ENCODE measurements around the gene ALOX5AP.

The ALOX5AP gene

DNA sequence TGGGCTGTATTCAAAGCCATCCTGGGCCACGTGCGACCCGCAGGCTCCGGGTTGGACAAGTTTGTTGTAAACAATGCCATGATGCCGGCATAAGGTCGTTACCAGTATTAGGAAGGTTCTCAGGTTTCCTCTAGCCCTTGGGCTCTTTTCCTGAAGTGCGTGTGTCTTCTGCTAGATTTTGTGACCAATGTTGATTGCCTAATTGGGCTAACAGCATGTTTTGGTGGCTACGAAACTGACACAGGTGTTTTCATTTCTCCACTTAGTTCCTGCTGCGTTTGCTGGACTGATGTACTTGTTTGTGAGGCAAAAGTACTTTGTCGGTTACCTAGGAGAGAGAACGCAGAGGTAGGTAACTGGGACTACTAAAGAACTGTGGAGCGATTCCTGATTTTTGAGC, 20.3 kb downstream of the ALOX5AP start:
- Mint-ChIP-seq H3K27ac (no peak overlapping the region), H3K36me3 (peaks cover 54% of the 10 kb centered on the region), H3K4me1 (peaks cover 27% of the 10 kb centered on the region), H3K9me3 (no peaks in the 10 kb centered on the region), H3K4me3 (no peak overlapping the region)
- DNase-seq (ENCODE audit: low spot score in 2 of 2) (no peak), ATAC-seq (no peak)

DNA sequence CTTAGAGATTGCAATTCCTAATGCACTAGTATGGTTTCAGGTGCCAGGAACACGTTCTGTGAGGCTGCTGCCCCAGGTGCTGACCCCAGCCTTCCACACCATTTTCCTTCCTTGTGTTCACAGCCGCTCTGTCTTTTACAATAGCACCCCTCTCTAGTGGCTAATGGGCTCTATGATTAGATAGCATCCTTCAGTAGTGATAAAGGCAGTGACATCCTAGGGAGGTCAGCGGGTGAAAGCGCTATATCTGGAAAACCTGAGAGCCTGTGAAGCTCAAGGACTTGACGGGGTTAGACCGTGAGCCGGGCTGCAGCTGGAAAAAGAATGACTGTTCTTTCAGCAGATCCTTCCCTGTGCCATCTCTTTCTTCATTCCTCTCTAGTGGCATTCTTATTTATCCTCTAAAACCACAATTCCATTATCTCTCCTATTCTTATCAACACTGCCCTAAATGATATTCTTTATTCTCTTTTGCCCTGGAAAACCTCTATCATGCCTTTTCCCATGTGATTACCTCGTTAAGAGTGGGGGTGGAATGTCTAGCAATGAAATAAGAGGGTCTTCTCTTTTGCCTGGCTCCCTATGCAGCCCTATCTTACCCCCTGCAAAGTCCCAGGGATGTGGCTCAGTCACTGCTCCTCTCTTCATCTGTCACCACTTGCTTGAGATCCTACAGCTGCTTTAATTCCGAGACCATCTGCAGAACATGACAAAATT, 21.8 kb downstream of the ALOX5AP start:
- no peak for DNase-seq (ENCODE audit: low spot score in 2 of 2)
- no peaks in the 10 kb centered on the region for H3K9me3 Mint-ChIP-seq
- peaks cover 12% of the 10 kb centered on the region for H3K4me1 Mint-ChIP-seq
- H3K4me3 Mint-ChIP-seq = no peak overlapping the region
- H3K36me3 Mint-ChIP-seq = peaks cover 45% of the 10 kb centered on the region
- ATAC-seq = no peak
- H3K27ac Mint-ChIP-seq = peak overlapping the region; percentile 16

DNA sequence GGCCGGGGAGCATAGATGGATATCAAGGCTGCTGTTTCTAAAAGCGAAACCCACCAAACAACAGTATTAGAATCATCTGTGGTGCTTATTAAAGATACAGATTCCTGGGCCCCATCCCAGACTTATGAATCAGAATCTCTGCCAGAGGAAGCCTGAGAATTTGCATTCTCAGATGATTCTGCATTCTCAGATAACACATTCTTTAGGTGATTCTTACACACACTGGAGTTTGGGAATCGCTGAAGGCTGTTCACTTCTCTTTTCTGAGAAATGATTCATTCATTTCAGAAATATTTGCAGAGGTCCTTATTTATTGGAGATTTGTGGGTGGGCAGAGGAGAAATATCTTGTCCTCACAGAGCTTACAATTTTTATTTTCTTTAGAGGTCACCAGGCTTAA, 24.4 kb downstream of the ALOX5AP start:
- H3K4me1 Mint-ChIP-seq = peaks cover 6% of the 10 kb centered on the region
- ATAC-seq (no peak), DNase-seq (ENCODE audit: low spot score in 2 of 2) (no peak)
- H3K9me3 Mint-ChIP-seq = no peaks in the 10 kb centered on the region
- no peak overlapping the region for H3K4me3 Mint-ChIP-seq
- peak overlapping the region; percentile 6 for H3K27ac Mint-ChIP-seq
- H3K36me3 Mint-ChIP-seq = peaks cover 55% of the 10 kb centered on the region

DNA sequence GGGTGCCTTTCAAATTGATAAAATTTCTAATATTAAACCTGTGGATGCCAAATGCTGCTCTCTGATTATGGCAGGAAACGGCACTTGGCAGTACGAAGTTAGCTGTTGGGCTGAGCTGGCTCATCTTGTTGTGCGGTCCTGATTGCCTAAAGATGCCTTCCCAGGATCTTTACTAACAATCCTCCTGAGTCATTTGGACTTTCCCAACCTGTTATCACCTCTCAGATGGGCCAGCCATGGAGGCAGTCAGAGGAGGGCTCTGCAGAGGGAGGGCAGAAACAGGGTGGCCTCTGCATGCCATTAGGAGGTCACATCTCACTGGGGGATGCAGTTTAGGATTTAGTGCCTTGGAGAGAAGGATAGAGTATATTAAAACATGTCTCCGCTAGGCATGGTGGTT, 27.3 kb downstream of the ALOX5AP start:
- H3K36me3 Mint-ChIP-seq = peaks cover 38% of the 10 kb centered on the region

DNA sequence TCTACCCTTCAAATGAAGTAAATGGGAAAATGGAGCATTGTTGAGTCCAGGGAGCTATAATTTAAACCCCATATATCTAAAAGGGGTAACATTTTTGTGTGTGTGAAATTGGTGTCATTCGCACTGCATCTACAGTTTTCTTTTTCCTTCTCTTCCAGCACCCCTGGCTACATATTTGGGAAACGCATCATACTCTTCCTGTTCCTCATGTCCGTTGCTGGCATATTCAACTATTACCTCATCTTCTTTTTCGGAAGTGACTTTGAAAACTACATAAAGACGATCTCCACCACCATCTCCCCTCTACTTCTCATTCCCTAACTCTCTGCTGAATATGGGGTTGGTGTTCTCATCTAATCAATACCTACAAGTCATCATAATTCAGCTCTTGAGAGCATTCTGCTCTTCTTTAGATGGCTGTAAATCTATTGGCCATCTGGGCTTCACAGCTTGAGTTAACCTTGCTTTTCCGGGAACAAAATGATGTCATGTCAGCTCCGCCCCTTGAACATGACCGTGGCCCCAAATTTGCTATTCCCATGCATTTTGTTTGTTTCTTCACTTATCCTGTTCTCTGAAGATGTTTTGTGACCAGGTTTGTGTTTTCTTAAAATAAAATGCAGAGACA, 28.6 kb downstream of the ALOX5AP start:
- Mint-ChIP-seq H3K27ac (no peak overlapping the region), H3K4me1 (peaks cover 30% of the 10 kb centered on the region), H3K4me3 (no peak overlapping the region), H3K9me3 (no peaks in the 10 kb centered on the region), H3K36me3 (peaks cover 30% of the 10 kb centered on the region)
- no peak for DNase-seq (ENCODE audit: low spot score in 2 of 2)
- ATAC-seq = no peak

More for the DNA sequence above, 27.3 kb downstream of the ALOX5AP start:
- H3K27ac Mint-ChIP-seq = no peak overlapping the region
- H3K9me3 Mint-ChIP-seq = no peaks in the 10 kb centered on the region
- H3K4me3 Mint-ChIP-seq = no peak overlapping the region
- peaks cover 26% of the 10 kb centered on the region for H3K4me1 Mint-ChIP-seq
- DNase-seq (ENCODE audit: low spot score in 2 of 2) (no peak), ATAC-seq (no peak)

DNA sequence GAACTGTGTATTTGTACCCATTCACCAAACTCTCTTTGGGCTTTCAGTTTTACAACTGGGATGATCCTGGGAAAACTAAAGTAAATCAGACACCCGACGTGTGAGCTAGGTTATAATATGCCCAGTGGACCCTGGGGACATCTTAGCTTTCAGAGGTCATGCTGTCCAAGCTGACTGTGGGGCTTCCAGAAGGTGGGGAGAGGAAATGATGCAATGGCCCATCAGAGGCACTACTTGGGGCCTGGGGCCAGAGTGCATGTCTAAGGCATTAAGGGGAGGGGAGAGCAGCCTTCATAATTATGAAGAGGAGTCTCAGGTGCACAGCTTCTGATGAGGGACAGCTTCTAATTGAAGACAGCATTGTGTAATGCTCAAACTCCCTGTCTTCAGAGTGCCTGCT, 30.9 kb downstream of the ALOX5AP start:
- DNase-seq (ENCODE audit: low spot score in 2 of 2) (no peak), ATAC-seq (no peak)
- no peak overlapping the region for H3K4me3 Mint-ChIP-seq
- no peaks in the 10 kb centered on the region for H3K9me3 Mint-ChIP-seq
- peaks cover 24% of the 10 kb centered on the region for H3K4me1 Mint-ChIP-seq
- peaks cover 30% of the 10 kb centered on the region for H3K36me3 Mint-ChIP-seq
- peak overlapping the region; percentile 59 for H3K27ac Mint-ChIP-seq

DNA sequence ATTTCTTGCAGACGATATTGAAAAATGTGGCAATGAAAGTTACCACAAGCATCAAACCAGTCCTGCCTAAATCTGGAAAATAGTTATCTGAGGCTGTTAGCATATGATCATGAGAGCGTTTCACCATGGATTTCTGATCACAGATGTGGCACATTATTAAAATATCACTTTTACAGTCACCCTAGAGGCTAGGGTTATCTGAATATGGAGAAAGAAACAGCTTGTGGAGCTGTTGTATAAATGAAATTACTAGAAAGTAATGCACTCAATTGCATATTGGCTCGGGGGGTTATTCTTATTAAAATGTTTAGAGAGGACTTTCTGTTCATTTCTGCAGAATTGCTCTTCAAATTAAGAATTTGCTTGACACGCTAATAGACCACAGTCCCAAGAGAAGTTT, 35.6 kb downstream of the ALOX5AP start:
- no peak for DNase-seq (ENCODE audit: low spot score in 2 of 2)
- Mint-ChIP-seq H3K4me1 (peaks cover 53% of the 10 kb centered on the region), H3K4me3 (no peak overlapping the region), H3K36me3 (no peaks in the 10 kb centered on the region), H3K27ac (no peak overlapping the region), H3K9me3 (peaks cover 4% of the 10 kb centered on the region)
- ATAC-seq = no peak

DNA sequence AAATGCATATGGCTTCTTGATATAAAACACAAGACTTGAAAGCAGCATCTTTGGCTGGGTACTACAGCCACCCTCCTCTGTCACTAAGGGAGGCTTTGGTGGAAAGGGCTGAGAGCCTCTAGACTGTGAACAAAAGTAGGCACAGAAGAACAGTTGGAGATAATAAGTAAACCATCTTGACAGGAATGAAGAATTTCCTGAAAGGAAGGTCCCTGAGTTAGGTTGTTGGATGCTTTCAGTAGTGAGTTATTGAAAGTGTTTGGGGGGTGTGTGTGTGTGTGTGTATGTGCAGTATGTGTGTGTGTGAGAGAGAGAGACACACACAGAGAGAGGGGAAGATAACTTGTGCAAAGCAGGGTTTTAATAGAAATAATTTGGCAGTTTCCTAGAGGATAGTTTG, 38.2 kb downstream of the ALOX5AP start:
- peak overlapping the region; percentile 43 for H3K4me3 Mint-ChIP-seq
- H3K27ac Mint-ChIP-seq = peak overlapping the region; percentile 75
- peaks cover 4% of the 10 kb centered on the region for H3K9me3 Mint-ChIP-seq
- DNase-seq (ENCODE audit: low spot score in 2 of 2) (no peak), ATAC-seq (no peak)
- H3K36me3 Mint-ChIP-seq = no peaks in the 10 kb centered on the region
- H3K4me1 Mint-ChIP-seq = peaks cover 35% of the 10 kb centered on the region

DNA sequence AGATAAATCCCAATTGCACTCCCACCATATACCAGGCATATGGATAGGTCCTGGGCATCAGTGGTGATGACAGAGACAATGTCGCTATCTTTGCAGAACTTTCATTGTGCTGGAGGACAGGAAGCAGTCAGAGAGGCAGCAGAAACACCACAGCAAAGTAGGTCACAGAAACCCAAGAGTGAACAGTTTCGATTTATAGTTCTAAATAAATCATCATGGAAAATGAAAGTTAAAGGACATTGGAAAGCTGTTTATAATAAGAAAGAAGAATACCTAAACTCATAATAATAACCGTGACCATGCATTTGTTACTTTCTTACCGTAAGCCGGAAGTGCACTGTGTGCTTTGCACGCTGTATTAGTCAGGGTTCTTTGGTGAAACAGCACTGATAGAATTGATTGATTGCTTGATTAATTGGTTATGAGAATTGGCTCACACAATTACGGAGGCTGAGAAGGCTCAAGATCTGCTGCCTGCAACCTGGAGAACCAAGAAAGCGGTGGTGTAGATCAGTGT, 38.9 kb downstream of the ALOX5AP start:
- H3K27ac Mint-ChIP-seq = peak overlapping the region; percentile 75
- no peaks in the 10 kb centered on the region for H3K36me3 Mint-ChIP-seq
- peaks cover 4% of the 10 kb centered on the region for H3K9me3 Mint-ChIP-seq
- H3K4me1 Mint-ChIP-seq = peaks cover 35% of the 10 kb centered on the region
- H3K4me3 Mint-ChIP-seq = peak overlapping the region; percentile 43
- ATAC-seq = peak; percentile 97
- DNase-seq (ENCODE audit: low spot score in 2 of 2) = peak in 1 of 2 donors; percentile 55

DNA sequence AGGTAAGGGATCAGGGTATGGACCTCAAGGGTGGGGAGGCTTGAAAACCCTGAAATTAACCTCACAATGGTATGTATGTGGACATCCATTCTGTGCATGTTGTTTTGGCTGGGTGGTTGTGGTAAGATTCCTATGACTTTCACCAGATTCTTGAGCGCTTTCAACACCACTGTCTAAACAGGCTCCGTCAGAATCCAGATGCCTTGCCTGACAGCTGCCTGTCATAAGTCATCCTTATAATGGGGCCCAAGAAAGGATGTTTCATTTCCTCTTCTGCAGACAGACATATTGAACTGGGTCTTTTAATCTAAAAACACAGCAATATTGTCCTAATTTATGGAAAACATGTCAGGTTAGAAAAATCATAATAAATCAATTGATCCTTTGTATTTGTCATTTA, 41.3 kb downstream of the ALOX5AP start:
- H3K27ac Mint-ChIP-seq = no peak overlapping the region
- no peak overlapping the region for H3K4me3 Mint-ChIP-seq
- H3K9me3 Mint-ChIP-seq = peaks cover 4% of the 10 kb centered on the region
- no peaks in the 10 kb centered on the region for H3K36me3 Mint-ChIP-seq
- no peak for ATAC-seq
- H3K4me1 Mint-ChIP-seq = peaks cover 35% of the 10 kb centered on the region
- no peak for DNase-seq (ENCODE audit: low spot score in 2 of 2)

DNA sequence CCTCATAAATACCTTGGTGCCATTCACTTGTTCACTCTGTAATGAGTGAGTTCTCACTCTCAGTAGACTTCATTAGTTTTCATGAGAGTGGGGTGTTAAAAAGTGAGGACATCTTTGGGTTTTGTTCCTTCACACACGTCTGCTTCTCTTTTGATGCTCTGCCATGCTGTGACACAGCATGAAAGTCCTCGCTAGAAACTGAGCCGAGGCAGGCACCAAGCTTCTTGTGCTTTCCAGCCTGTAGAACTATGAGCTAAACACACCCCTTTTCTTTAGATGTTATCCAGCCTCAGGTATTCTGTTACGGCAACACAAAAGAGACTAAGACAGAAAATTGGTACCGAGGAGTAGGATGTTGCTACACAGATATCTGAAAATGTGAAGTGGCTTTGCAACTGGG, 43.7 kb downstream of the ALOX5AP start:
- peaks cover 23% of the 10 kb centered on the region for H3K4me1 Mint-ChIP-seq
- ATAC-seq (no peak), DNase-seq (ENCODE audit: low spot score in 2 of 2) (no peak)
- no peak overlapping the region for H3K27ac Mint-ChIP-seq
- no peak overlapping the region for H3K4me3 Mint-ChIP-seq
- no peaks in the 10 kb centered on the region for H3K36me3 Mint-ChIP-seq
- no peaks in the 10 kb centered on the region for H3K9me3 Mint-ChIP-seq

DNA sequence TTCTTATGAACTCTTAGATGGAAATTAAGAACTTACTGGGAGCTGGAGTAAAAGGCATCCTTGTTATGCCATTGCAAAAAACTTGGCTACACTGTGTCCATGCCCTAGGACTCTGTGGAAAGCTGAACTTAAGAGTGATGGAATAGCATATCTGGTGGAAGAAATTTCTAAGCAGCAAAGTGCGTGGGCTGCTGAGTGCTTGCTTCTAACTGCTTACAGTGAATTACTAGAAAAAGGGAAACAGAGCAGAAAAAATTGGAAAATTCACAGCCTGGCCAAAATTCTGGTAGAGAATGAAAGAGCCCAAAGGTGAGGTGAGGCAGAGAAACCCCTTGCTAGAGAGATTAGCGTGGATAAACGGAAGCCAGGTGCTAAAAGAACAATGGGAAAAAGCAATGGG, 44.3 kb downstream of the ALOX5AP start:
- no peaks in the 10 kb centered on the region for H3K9me3 Mint-ChIP-seq
- no peak overlapping the region for H3K27ac Mint-ChIP-seq
- H3K36me3 Mint-ChIP-seq = no peaks in the 10 kb centered on the region
- ATAC-seq (no peak), DNase-seq (ENCODE audit: low spot score in 2 of 2) (no peak)
- no peak overlapping the region for H3K4me3 Mint-ChIP-seq
- peaks cover 17% of the 10 kb centered on the region for H3K4me1 Mint-ChIP-seq

DNA sequence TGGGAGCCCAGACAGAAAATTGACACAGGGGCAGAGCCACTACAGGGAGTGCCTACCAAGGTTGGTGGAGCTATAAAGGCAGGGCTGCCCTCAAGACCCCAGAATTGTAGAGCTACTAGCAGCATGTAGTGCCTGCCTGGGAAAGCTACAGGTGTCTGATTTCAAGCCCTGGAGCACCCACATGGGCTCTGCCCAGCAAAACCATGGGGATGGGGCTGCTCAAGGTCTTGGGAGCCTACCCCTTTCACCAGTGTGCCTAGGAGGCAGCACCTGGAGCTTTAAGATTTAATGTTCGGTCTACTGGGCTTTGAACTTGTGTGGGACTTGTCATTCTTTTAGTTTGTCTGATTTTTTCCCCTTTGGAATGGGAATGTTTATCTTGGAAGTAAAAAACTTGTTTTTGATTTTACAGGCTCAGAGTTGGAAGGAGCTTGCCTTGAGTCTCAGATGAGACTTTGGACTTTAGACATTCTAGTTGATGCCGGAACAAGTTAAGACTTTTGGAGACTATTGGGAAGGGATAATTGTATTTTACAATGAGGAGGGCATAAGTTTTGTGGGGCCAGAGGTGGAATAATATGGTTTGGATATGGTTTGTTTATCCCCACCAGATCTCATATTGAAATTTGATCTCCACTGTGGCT, 45.1 kb downstream of the ALOX5AP start:
- no peak for DNase-seq (ENCODE audit: low spot score in 2 of 2)
- Mint-ChIP-seq H3K36me3 (no peaks in the 10 kb centered on the region), H3K4me3 (no peak overlapping the region), H3K27ac (no peak overlapping the region), H3K9me3 (no peaks in the 10 kb centered on the region), H3K4me1 (peaks cover 8% of the 10 kb centered on the region)
- ATAC-seq = no peak

DNA sequence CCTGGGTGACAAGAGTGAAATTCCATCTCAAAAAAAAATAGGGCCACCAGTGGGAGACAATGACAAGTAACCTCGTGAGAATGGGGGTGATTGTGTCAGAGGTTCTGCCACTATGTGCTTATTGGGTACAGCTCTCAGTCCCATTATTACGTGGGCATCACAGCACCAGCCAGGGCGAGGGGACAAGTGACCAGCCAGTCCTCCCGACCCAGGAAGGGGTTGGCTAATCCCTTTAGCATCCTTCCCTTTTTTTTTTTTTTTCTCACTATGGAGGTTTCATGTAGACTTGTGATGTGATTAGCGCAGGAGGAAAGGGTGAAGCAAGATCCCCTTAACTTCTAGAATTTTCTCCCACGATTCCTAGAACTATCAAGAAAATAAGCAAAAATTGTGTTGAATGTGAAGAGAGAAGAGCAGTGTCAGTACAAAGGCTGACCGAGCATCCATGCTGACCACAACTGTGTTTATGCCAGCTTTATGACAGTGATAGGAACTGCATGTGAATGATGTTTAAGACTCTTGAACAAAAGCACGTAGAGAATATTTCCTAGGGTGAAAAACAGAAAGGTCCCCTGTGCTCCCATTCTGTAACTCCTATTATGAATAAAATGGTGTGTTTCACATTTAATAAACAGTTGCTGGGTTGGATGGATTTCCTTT, 50.0 kb downstream of the ALOX5AP start:
- H3K27ac Mint-ChIP-seq = no peak overlapping the region
- DNase-seq (ENCODE audit: low spot score in 2 of 2) = no peak
- H3K9me3 Mint-ChIP-seq = no peaks in the 10 kb centered on the region
- no peak overlapping the region for H3K4me3 Mint-ChIP-seq
- H3K36me3 Mint-ChIP-seq = no peaks in the 10 kb centered on the region
- H3K4me1 Mint-ChIP-seq = peaks cover 15% of the 10 kb centered on the region
- no peak for ATAC-seq

DNA sequence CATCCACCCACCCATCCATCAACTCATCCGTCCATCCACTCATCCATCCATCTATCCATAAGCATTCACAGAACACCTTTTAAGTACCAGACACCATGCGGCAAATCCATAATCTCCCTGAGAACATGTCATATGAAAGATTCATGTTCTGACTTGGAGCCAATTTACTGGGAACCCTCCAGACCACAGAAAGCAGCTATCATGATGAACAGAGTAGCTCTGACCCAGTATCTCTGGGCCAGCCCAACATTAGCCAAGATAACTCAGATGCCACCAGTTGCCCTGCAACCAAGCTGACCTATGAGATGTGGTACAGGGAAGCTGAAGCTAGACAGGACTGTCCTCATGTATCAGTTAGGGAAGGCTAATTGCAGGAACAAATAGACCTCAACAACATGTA, 51.3 kb downstream of the ALOX5AP start:
- no peak for DNase-seq (ENCODE audit: low spot score in 2 of 2)
- H3K9me3 Mint-ChIP-seq = no peaks in the 10 kb centered on the region
- no peak overlapping the region for H3K4me3 Mint-ChIP-seq
- H3K27ac Mint-ChIP-seq = no peak overlapping the region
- no peaks in the 10 kb centered on the region for H3K36me3 Mint-ChIP-seq
- ATAC-seq = no peak
- H3K4me1 Mint-ChIP-seq = peaks cover 15% of the 10 kb centered on the region
